A673 (cell line): Measurements from ENCODE around the gene ATP6V0E1. TPM values are rescaled to one million over a fixed set of nuclear protein-coding genes. Genes with fewer than 3 reads are reported as not detected.
A peak's percentile ranks its signal among the peaks of the same experiment; 100 is the strongest.

Experiments used
- BruUV-seq: library from RNA; stranded (reverse); fragments of 400-500 nt; replicated peaks from 2 replicates; lab custom pipeline; 2021; lab: Mats Ljungman, UMichigan
- CTCF ChIA-PET: fragments of 300-600 bp; sonication (Branson Sonifier 250); formaldehyde crosslinking; loops from one replicate; lab custom pipeline; 2022; ENCODE audit warnings: antibody characterized with exemption; lab: Charles Lee
- POLR2A ChIA-PET: fragments of 300-600 bp; sonication (Branson Sonifier 250); formaldehyde crosslinking; loops from one replicate; lab custom pipeline; 2022; ENCODE audit warnings: antibody characterized with exemption; ENCODE audit not compliant: low non-redundant PET; lab: Charles Lee
- DNase-seq: peaks from one replicate; pipeline ENCODE4 v3.0.0-alpha.2; 2015; ENCODE audit warnings: low spot score
- H3K27ac ChIP-seq: fragments of 200-600 bp; sonication (generic); 2 replicates; pipeline ENCODE4 v1.5.1; 2016; ENCODE audit warnings: mixed run types, low read depth, mild to moderate bottlenecking, mixed read lengths, antibody characterized with exemption, low read length; ENCODE audit not compliant: poor library complexity, severe bottlenecking
- H3K27me3 ChIP-seq: fragments of 200-600 bp; sonication (generic); replicated peaks from 2 replicates; pipeline ENCODE4 v1.6.1; 2017; ENCODE audit warnings: mixed run types, low read depth, mild to moderate bottlenecking, mixed read lengths, antibody characterized with exemption, low read length; ENCODE audit not compliant: insufficient read depth, poor library complexity
- H3K36me3 ChIP-seq: fragments of 200-600 bp; sonication (generic); 2 replicates; pipeline ENCODE4 v1.6.1; 2016; ENCODE audit warnings: mixed run types, mild to moderate bottlenecking, mixed read lengths, antibody characterized with exemption, low read length; ENCODE audit not compliant: insufficient read depth, poor library complexity, severe bottlenecking
- H3K4me1 ChIP-seq: fragments of 200-600 bp; sonication (generic); 2 replicates; pipeline ENCODE4 v1.6.1; 2017; ENCODE audit warnings: mixed run types, mild to moderate bottlenecking, mixed read lengths, antibody characterized with exemption, low read length; ENCODE audit not compliant: insufficient read depth, poor library complexity, severe bottlenecking
- H3K4me3 ChIP-seq: fragments of 200-600 bp; sonication (generic); 2 replicates; pipeline ENCODE4 v1.5.1; 2016; ENCODE audit warnings: low read depth, mixed run types, mild to moderate bottlenecking, mixed read lengths, low read length; ENCODE audit not compliant: poor library complexity, severe bottlenecking
- H3K9me3 ChIP-seq: fragments of 200-600 bp; sonication (generic); 2 replicates; pipeline ENCODE4 v1.6.1; 2016; ENCODE audit warnings: mixed run types, low read depth, mild to moderate bottlenecking, mixed read lengths, antibody characterized with exemption, low read length; ENCODE audit not compliant: poor library complexity, severe bottlenecking
- CTCF ChIP-seq: fragments of 300-800, 200-600 bp; sonication (generic); conservative IDR thresholded peaks from 2 replicates; pipeline ENCODE4 v1.5.1; 2017; ENCODE audit warnings: low read depth, mild to moderate bottlenecking, antibody characterized with exemption, low read length, moderate library complexity, mixed read lengths
- EZH2 ChIP-seq: fragments of 200-600 bp; sonication (generic); IDR thresholded peaks from 2 replicates; pipeline ENCODE4 v1.6.1; 2017; ENCODE audit warnings: borderline replicate concordance, low read depth, mild to moderate bottlenecking, mixed read lengths, antibody characterized with exemption, low read length; ENCODE audit not compliant: poor library complexity, severe bottlenecking
- intact Hi-C: fragments of 100-400 bp; cut with micrococcal nuclease; formaldehyde crosslinking; loops from one replicate; pipeline ENCODE4 v1.10.0; 2022; ENCODE audit not compliant: unreplicated experiment
- total RNA-seq: library from RNA; stranded (reverse); gene quantifications from 2 replicates; pipeline ENCODE4 v1.2.3, GENCODE V29; 2021

ATP6V0E1 gene
- total RNA-seq, 1 experiment from 2014 or later = 148 TPM

GRCh38 chr5:172939071-172939470, 44.5 kb upstream of the ATP6V0E1 start:
- Histone ChIP-seq H3K36me3 (no peaks in the 10 kb centered on the region), H3K27ac (no peak overlapping the region), H3K4me3 (no peak overlapping the region), H3K4me1 (peaks cover 18% of the 10 kb centered on the region), H3K27me3 (no peaks in the 10 kb centered on the region), H3K9me3 (no peaks in the 10 kb centered on the region)
- intact Hi-C loops = loop anchor here (10.0 kb wide), 1 partner anchor 464 kb away; no protein-coding TSS in a partner anchor
- CTCF ChIA-PET = interaction anchor here (1.2 to 1.5 kb wide), 3 partner anchors 20 to 232 kb away, joined by 3 to 22 read pairs (median 3); partner anchors contain the start of gene RPL26L1
- DNase-seq = peak; percentile 37
- TF ChIP-seq EZH2 = no peak
- peak; percentile 38; the same call in 1 of the 2 replicates for TF ChIP-seq CTCF
- POLR2A ChIA-PET = interaction anchor here (0.6 kb wide), 1 partner anchor 57 kb away, joined by 3 read pairs; no protein-coding TSS in a partner anchor
- BruUV-seq = no TSS peak

- CTCF ChIA-PET = interaction anchor here (1.2 to 1.5 kb wide), 4 partner anchors 20 to 233 kb away, joined by 3 to 22 read pairs (median 3); partner anchors contain the start of gene RPL26L1
- intact Hi-C loops = loop anchor here (10.0 kb wide), 1 partner anchor 465 kb away; no protein-coding TSS in a partner anchor
- Histone ChIP-seq H3K27ac (no peak overlapping the region), H3K4me3 (no peak overlapping the region), H3K27me3 (no peaks in the 10 kb centered on the region), H3K9me3 (no peaks in the 10 kb centered on the region), H3K4me1 (peaks cover 19% of the 10 kb centered on the region), H3K36me3 (no peaks in the 10 kb centered on the region)
- no TSS peak for BruUV-seq
- DNase-seq = no peak
- POLR2A ChIA-PET = interaction anchor here (0.6 kb wide), 1 partner anchor 58 kb away, joined by 3 read pairs; no protein-coding TSS in a partner anchor
- TF ChIP-seq EZH2 (no peak), CTCF (no peak)
These were observed 43.8 kb upstream of the ATP6V0E1 start for GRCh38 chr5:172939611-172940267.

- Histone ChIP-seq H3K9me3 (no peaks in the 10 kb centered on the region), H3K4me1 (peaks cover 19% of the 10 kb centered on the region), H3K27me3 (no peaks in the 10 kb centered on the region), H3K27ac (no peak overlapping the region), H3K36me3 (no peaks in the 10 kb centered on the region), H3K4me3 (no peak overlapping the region)
- no TSS peak for BruUV-seq
- ChIA-PET POLR2A (no interaction called here), CTCF (interaction anchor here (1.2 to 1.3 kb wide), 2 partner anchors 19 to 226 kb away, joined by 3 read pairs; partner anchors contain the start of gene RPL26L1)
- TF ChIP-seq EZH2 = no peak
- TF ChIP-seq CTCF = no peak
- intact Hi-C loops = no loop called here
- DNase-seq = no peak
These were observed 43.1 kb upstream of the ATP6V0E1 start for GRCh38 chr5:172940268-172941066.
